MM.1S (cell line): ENCODE measurements around the gene CST1.
"Not testable (repeated sequence)": the region's sequence is repeated elsewhere in the genome, so short reads cannot be mapped to it uniquely, and the experiment has no call there.

ENCODE experiments used
- DNase-seq: peaks from one replicate; pipeline ENCODE4 v3.0.0-alpha.2; 2015
- H2AFZ ChIP-seq: fragments of 300-600 bp; sonication (generic); 2 replicates; pipeline ENCODE4 v1.6.0; 2016; ENCODE audit warnings: antibody characterized with exemption, low read length
- H3F3A ChIP-seq: fragments of 300-600 bp; sonication (generic); 2 replicates; pipeline ENCODE4 v1.6.1; 2016; ENCODE audit warnings: mild to moderate bottlenecking, antibody characterized with exemption, low read length, moderate library complexity, mixed read lengths; ENCODE audit not compliant: insufficient read depth
- H3K27ac ChIP-seq: fragments of 300-600 bp; sonication (generic); 2 replicates; pipeline ENCODE4 v1.5.1; 2016; ENCODE audit warnings: mild to moderate bottlenecking, low read length
- H3K27me3 ChIP-seq: fragments of 300-600 bp; sonication (generic); replicated peaks from 2 replicates; pipeline ENCODE4 v1.6.0; 2016; ENCODE audit warnings: low read length; ENCODE audit not compliant: insufficient read depth
- H3K36me3 ChIP-seq: fragments of 300-600 bp; sonication (generic); replicated peaks from 2 replicates; pipeline ENCODE4 v1.6.1; 2016; ENCODE audit warnings: mild to moderate bottlenecking, low read length, mixed read lengths; ENCODE audit not compliant: insufficient read depth
- H3K4me1 ChIP-seq: fragments of 300-600 bp; sonication (generic); 2 replicates; pipeline ENCODE4 v1.6.1; 2016; ENCODE audit warnings: low read length, mixed read lengths
- H3K4me2 ChIP-seq: fragments of 300-600 bp; sonication (generic); 2 replicates; pipeline ENCODE4 v1.6.0; 2016; ENCODE audit warnings: low read depth, low read length
- H3K4me3 ChIP-seq: fragments of 300-600 bp; sonication (generic); 2 replicates; pipeline ENCODE4 v1.5.1; 2016; ENCODE audit warnings: low read length, mixed read lengths
- H3K79me2 ChIP-seq: fragments of 300-600 bp; sonication (generic); 2 replicates; pipeline ENCODE4 v1.6.1; 2016; ENCODE audit warnings: mixed run types, low read length, mixed read lengths
- H3K9ac ChIP-seq: fragments of 300-600 bp; sonication (generic); 2 replicates; pipeline ENCODE4 v1.6.1; 2016; ENCODE audit warnings: low read length, mixed read lengths
- H3K9me2 ChIP-seq: fragments of 300-600 bp; sonication (generic); replicated peaks from 2 replicates; pipeline ENCODE4 v1.6.1; 2016; ENCODE audit warnings: mild to moderate bottlenecking, low read length, mixed read lengths; ENCODE audit not compliant: insufficient read depth
- H3K9me3 ChIP-seq: fragments of 300-600 bp; sonication (generic); replicated peaks from 2 replicates; pipeline ENCODE4 v1.6.1; 2016; ENCODE audit warnings: mild to moderate bottlenecking, low read length, mixed read lengths; ENCODE audit not compliant: insufficient read depth
- H4K20me1 ChIP-seq: fragments of 300-600 bp; sonication (generic); 2 replicates; pipeline ENCODE4 v1.6.1; 2016; ENCODE audit warnings: mild to moderate bottlenecking, low read length, moderate library complexity, mixed read lengths; ENCODE audit not compliant: insufficient read depth
- CTCF ChIP-seq: fragments of 300-600 bp; sonication (generic); IDR thresholded peaks from 2 replicates; pipeline ENCODE4 v1.5.1; 2016; ENCODE audit warnings: antibody characterized with exemption, low read length, mixed read lengths
- EZH2 ChIP-seq: fragments of 300-600 bp; sonication (generic); optimal IDR thresholded peaks from 2 replicates; pipeline ENCODE3; 2017; ENCODE audit warnings: low read depth, mild to moderate bottlenecking, antibody characterized with exemption, low read length, mixed read lengths
- EZH2phosphoT487 ChIP-seq: fragments of 300-600 bp; sonication (generic); IDR thresholded peaks from 2 replicates; pipeline ENCODE4 v1.6.1; 2018; ENCODE audit warnings: antibody characterized with exemption, low read length

CST1 gene

GRCh38 chr20:23752019-23752418, 1.3 kb upstream of the CST1 start:
- Histone ChIP-seq H3K9me2 (no peaks in the 10 kb centered on the region), H3K9me3 (no peaks in the 10 kb centered on the region), H3K27ac (no peak overlapping the region), H3K4me2 (no peak overlapping the region), H3F3A (no peaks in the 10 kb centered on the region), H3K4me1 (no peaks in the 10 kb centered on the region), H3K79me2 (no peaks in the 10 kb centered on the region), H3K4me3 (no peak overlapping the region), H4K20me1 (no peaks in the 10 kb centered on the region), H2AFZ (no peak overlapping the region), H3K27me3 (no peaks in the 10 kb centered on the region), H3K36me3 (no peaks in the 10 kb centered on the region), H3K9ac (no peak overlapping the region)
- no peak for DNase-seq
- TF ChIP-seq EZH2 (no peak), CTCF (no peak), EZH2phosphoT487 (no peak)

GRCh38 chr20:23749746-23750145, 989 bp downstream of the CST1 start:
- H3K9ac ChIP-seq = no peak overlapping the region
- H3K27ac ChIP-seq = no peak overlapping the region
- H3K9me3 ChIP-seq = no peaks in the 10 kb centered on the region
- H3K4me2 ChIP-seq = no peak overlapping the region
- H3K9me2 ChIP-seq = no peaks in the 10 kb centered on the region
- TF ChIP-seq EZH2phosphoT487 (no peak), EZH2 (no peak), CTCF (no peak)
- H3K27me3 ChIP-seq = no peaks in the 10 kb centered on the region
- H4K20me1 ChIP-seq = no peaks in the 10 kb centered on the region
- H3K4me1 ChIP-seq = no peaks in the 10 kb centered on the region
- H3K79me2 ChIP-seq = no peaks in the 10 kb centered on the region
- no peak overlapping the region for H3K4me3 ChIP-seq
- no peaks in the 10 kb centered on the region for H3F3A ChIP-seq
- no peak overlapping the region for H2AFZ ChIP-seq
- no peak for DNase-seq
- no peaks in the 10 kb centered on the region for H3K36me3 ChIP-seq

- not testable (repeated sequence) for H3K4me3 ChIP-seq, H3K4me1 ChIP-seq, DNase-seq, H3K27me3 ChIP-seq, H3K27ac ChIP-seq, H4K20me1 ChIP-seq, H3K9me2 ChIP-seq, H3K9ac ChIP-seq, H2AFZ ChIP-seq, H3K9me3 ChIP-seq, H3K4me2 ChIP-seq, H3K79me2 ChIP-seq, H3K36me3 ChIP-seq, H3F3A ChIP-seq
These were observed 1.8 kb downstream of the CST1 start for GRCh38 chr20:23748975-23749374.

GRCh38 chr20:23747551-23747950, 3.2 kb downstream of the CST1 start:
- H3K27ac ChIP-seq = not testable (repeated sequence)

GRCh38 chr20:23747092-23747491, 3.6 kb downstream of the CST1 start:
- not testable (repeated sequence) for H3K27ac ChIP-seq, H3K9me3 ChIP-seq, H3K4me3 ChIP-seq, H3K27me3 ChIP-seq, H3K79me2 ChIP-seq, H2AFZ ChIP-seq, H3K4me1 ChIP-seq, DNase-seq, H3K9me2 ChIP-seq, H3K36me3 ChIP-seq, H3K9ac ChIP-seq, H4K20me1 ChIP-seq, H3K4me2 ChIP-seq, H3F3A ChIP-seq

More at GRCh38 chr20:23747551-23747950, 3.2 kb downstream of the CST1 start:
- H3K79me2 ChIP-seq, H3K36me3 ChIP-seq, H3K27me3 ChIP-seq, H3K9me3 ChIP-seq, H4K20me1 ChIP-seq, H3K4me2 ChIP-seq, H3K9me2 ChIP-seq, H3K4me3 ChIP-seq, H2AFZ ChIP-seq, H3F3A ChIP-seq, H3K9ac ChIP-seq, DNase-seq, H3K4me1 ChIP-seq: not testable (repeated sequence)
